LoVo (cell line): Measurements from ENCODE around the gene KCP.

Experiments
- DNase-seq: peaks from one replicate; pipeline ENCODE4 v3.0.0-alpha.2; 2016; ENCODE audit warnings: low spot score

The KCP gene

GRCh38 chr7:128887169-128888038 lies 23.1 kb downstream of the KCP start:
- DNase-seq, result no peak

GRCh38 chr7:128886391-128887168 lies 23.9 kb downstream of the KCP start:
- DNase-seq, result no peak

- DNase-seq, result no peak
Observed at GRCh38 chr7:128885370-128886187, 24.9 kb downstream of the KCP start.

- DNase-seq, result no peak
Observed at GRCh38 chr7:128884561-128885369, 25.7 kb downstream of the KCP start.

GRCh38 chr7:128883622-128884448 lies 26.7 kb downstream of the KCP start:
- DNase-seq, result peak; percentile 80

- no peak for DNase-seq
Observed at GRCh38 chr7:128882134-128882533, 28.4 kb downstream of the KCP start.

GRCh38 chr7:128881458-128882125 lies 28.9 kb downstream of the KCP start:
- DNase-seq, result no peak

GRCh38 chr7:128880791-128881457 lies 29.6 kb downstream of the KCP start:
- no peak for DNase-seq

GRCh38 chr7:128879939-128880746 lies 30.4 kb downstream of the KCP start:
- DNase-seq, result peak; percentile 45

- DNase-seq, result no peak
Observed at GRCh38 chr7:128879461-128879938, 31.0 kb downstream of the KCP start.

GRCh38 chr7:128878226-128879105 lies 32.0 kb downstream of the KCP start:
- no peak for DNase-seq

GRCh38 chr7:128877756-128878120 lies 32.8 kb downstream of the KCP start:
- DNase-seq, result no peak

- DNase-seq, result no peak
Observed at GRCh38 chr7:128876978-128877755, 33.3 kb downstream of the KCP start.

- DNase-seq, result no peak
Observed at GRCh38 chr7:128876586-128876977, 33.9 kb downstream of the KCP start.

GRCh38 chr7:128876127-128876526 lies 34.4 kb downstream of the KCP start:
- DNase-seq, result no peak

GRCh38 chr7:128875523-128875948 lies 35.0 kb downstream of the KCP start:
- DNase-seq, result no peak
